Measurements from ENCODE around the gene GPR83.

The GPR83 gene

GRCh38 chr11:94343495-94343894 lies 57.7 kb downstream of the GPR83 start:
- H3K27me3 Mint-ChIP-seq (ENCODE audit: low read depth, poor library complexity) = peaks cover 11% of the 10 kb centered on the region
- no peak for DNase-seq
- no peak for TF ChIP-seq CTCF (IDR thresholded peaks at IDR 0.05)
- no peak overlapping the region for H3K27ac Mint-ChIP-seq
- no peak overlapping the region for H3K4me3 Mint-ChIP-seq
- H3K4me1 Mint-ChIP-seq = no peaks in the 10 kb centered on the region
- no peaks in the 10 kb centered on the region for H3K36me3 Mint-ChIP-seq (ENCODE audit: low read depth)
- H3K9me3 Mint-ChIP-seq = peaks cover 32% of the 10 kb centered on the region

GRCh38 chr11:94342250-94342649 lies 59.0 kb downstream of the GPR83 start:
- no peak for DNase-seq
- Mint-ChIP-seq H3K27me3 (ENCODE audit: low read depth, poor library complexity) (peaks cover 14% of the 10 kb centered on the region), H3K4me3 (no peak overlapping the region), H3K4me1 (no peaks in the 10 kb centered on the region), H3K9me3 (peaks cover 23% of the 10 kb centered on the region), H3K36me3 (ENCODE audit: low read depth) (no peaks in the 10 kb centered on the region), H3K27ac (no peak overlapping the region)
- TF ChIP-seq CTCF (IDR thresholded peaks at IDR 0.05) = no peak

GRCh38 chr11:94338651-94339050 lies 62.6 kb downstream of the GPR83 start:
- DNase-seq = no peak
- no peak overlapping the region for H3K27ac Mint-ChIP-seq
- peaks cover 9% of the 10 kb centered on the region for H3K27me3 Mint-ChIP-seq (ENCODE audit: low read depth, poor library complexity)
- H3K36me3 Mint-ChIP-seq (ENCODE audit: low read depth) = no peaks in the 10 kb centered on the region
- no peaks in the 10 kb centered on the region for H3K4me1 Mint-ChIP-seq
- no peak for TF ChIP-seq CTCF (IDR thresholded peaks at IDR 0.05)
- H3K4me3 Mint-ChIP-seq = no peak overlapping the region
- H3K9me3 Mint-ChIP-seq = peaks cover 6% of the 10 kb centered on the region

- Mint-ChIP-seq H3K27me3 (ENCODE audit: low read depth, poor library complexity) (peaks cover 11% of the 10 kb centered on the region), H3K4me1 (no peaks in the 10 kb centered on the region), H3K36me3 (ENCODE audit: low read depth) (no peaks in the 10 kb centered on the region), H3K27ac (no peak overlapping the region), H3K4me3 (no peak overlapping the region), H3K9me3 (peaks cover 6% of the 10 kb centered on the region)
- TF ChIP-seq CTCF (IDR thresholded peaks at IDR 0.05) = no peak
- no peak for DNase-seq
Measured at GRCh38 chr11:94336033-94336432, 65.2 kb downstream of the GPR83 start.

- H3K9me3 Mint-ChIP-seq = no peaks in the 10 kb centered on the region
- no peaks in the 10 kb centered on the region for H3K4me1 Mint-ChIP-seq
- no peak overlapping the region for H3K4me3 Mint-ChIP-seq
- no peaks in the 10 kb centered on the region for H3K36me3 Mint-ChIP-seq (ENCODE audit: low read depth)
- no peak overlapping the region for H3K27ac Mint-ChIP-seq
- no peak for DNase-seq
- TF ChIP-seq CTCF (IDR thresholded peaks at IDR 0.05) = no peak
- H3K27me3 Mint-ChIP-seq (ENCODE audit: low read depth, poor library complexity) = peaks cover 5% of the 10 kb centered on the region
Measured at GRCh38 chr11:94332814-94333213, 68.4 kb downstream of the GPR83 start.

GRCh38 chr11:94330789-94331188 lies 70.4 kb downstream of the GPR83 start:
- Mint-ChIP-seq H3K27me3 (ENCODE audit: low read depth, poor library complexity) (peaks cover 4% of the 10 kb centered on the region), H3K27ac (peak overlapping the region; percentile 59)
- no peak for TF ChIP-seq CTCF (IDR thresholded peaks at IDR 0.05)

More at GRCh38 chr11:94330789-94331188, 70.4 kb downstream of the GPR83 start:
- DNase-seq = no peak
- Mint-ChIP-seq H3K36me3 (ENCODE audit: low read depth) (no peaks in the 10 kb centered on the region), H3K4me1 (no peaks in the 10 kb centered on the region), H3K4me3 (no peak overlapping the region), H3K9me3 (no peaks in the 10 kb centered on the region)

All from nephron progenitor cell (in vitro differentiated cells).